Measurements from ENCODE around the gene MVD.
"Not testable (repeated sequence)": the region's sequence is repeated elsewhere in the genome, so short reads cannot be mapped to it uniquely, and the experiment has no call there.

MVD gene

GRCh38 chr16:88673716-88674379 lies 11.0 kb upstream of the MVD start:
- no peak overlapping the region for H2AFZ ChIP-seq
- no peaks in the 10 kb centered on the region for H3K36me3 ChIP-seq (ENCODE audit: control insufficient read depth, insufficient read depth, low read length)
- no peak overlapping the region for H3K9ac ChIP-seq
- H3K4me2 ChIP-seq (ENCODE audit: low read length): no peak overlapping the region
- TF ChIP-seq CTCF (IDR thresholded peaks at IDR 0.05): no peak
- no peak overlapping the region for H3K27ac ChIP-seq
- H3K27me3 ChIP-seq (ENCODE audit: control insufficient read depth, insufficient read depth, low read length): no peaks in the 10 kb centered on the region
- H3K79me2 ChIP-seq: no peaks in the 10 kb centered on the region
- no peaks in the 10 kb centered on the region for H3K4me1 ChIP-seq
- no peaks in the 10 kb centered on the region for H3K9me3 ChIP-seq (ENCODE audit: control insufficient read depth, low read length)
- no peak overlapping the region for H3K4me3 ChIP-seq (ENCODE audit: low read depth, low read length)

DNA sequence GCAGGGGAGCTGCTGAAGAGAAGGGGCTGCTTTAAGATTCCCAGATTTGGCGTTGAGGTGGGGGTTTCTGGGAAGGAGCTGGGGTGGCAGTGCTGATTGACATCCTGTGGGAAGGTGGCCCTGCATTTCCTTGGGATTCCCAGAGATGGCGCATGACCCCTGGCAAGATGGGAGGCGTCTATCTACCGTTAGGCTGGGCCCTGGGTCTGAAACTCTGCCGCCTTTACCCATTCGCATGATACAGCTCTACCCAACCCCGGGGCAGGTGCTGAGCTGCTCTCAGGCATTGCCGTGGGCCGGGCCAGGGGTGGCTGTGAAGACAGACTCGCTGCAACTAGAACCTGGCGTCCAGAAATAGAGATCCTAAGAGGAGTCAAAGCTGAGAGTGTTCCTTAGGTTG lies 9.9 kb upstream of the MVD start:
- Histone ChIP-seq H3K27ac (no peak overlapping the region), H3K9ac (no peak overlapping the region), H3K9me3 (ENCODE audit: control insufficient read depth, low read length) (no peaks in the 10 kb centered on the region), H3K4me2 (ENCODE audit: low read length) (no peak overlapping the region), H3K27me3 (ENCODE audit: control insufficient read depth, insufficient read depth, low read length) (no peaks in the 10 kb centered on the region), H3K79me2 (no peaks in the 10 kb centered on the region), H3K36me3 (ENCODE audit: control insufficient read depth, insufficient read depth, low read length) (no peaks in the 10 kb centered on the region), H3K4me3 (ENCODE audit: low read depth, low read length) (no peak overlapping the region), H2AFZ (no peak overlapping the region), H3K4me1 (no peaks in the 10 kb centered on the region)
- no peak for TF ChIP-seq CTCF (IDR thresholded peaks at IDR 0.05)

- H3K4me1 ChIP-seq: no peaks in the 10 kb centered on the region
- TF ChIP-seq CTCF (IDR thresholded peaks at IDR 0.05): no peak
- no peak overlapping the region for H3K4me3 ChIP-seq (ENCODE audit: low read depth, low read length)
- H3K9me3 ChIP-seq (ENCODE audit: control insufficient read depth, low read length): no peaks in the 10 kb centered on the region
- no peaks in the 10 kb centered on the region for H3K27me3 ChIP-seq (ENCODE audit: control insufficient read depth, insufficient read depth, low read length)
- no peak overlapping the region for H3K4me2 ChIP-seq (ENCODE audit: low read length)
- no peak overlapping the region for H3K9ac ChIP-seq
- no peak overlapping the region for H3K27ac ChIP-seq
- no peaks in the 10 kb centered on the region for H3K36me3 ChIP-seq (ENCODE audit: control insufficient read depth, insufficient read depth, low read length)
- H3K79me2 ChIP-seq: no peaks in the 10 kb centered on the region
- no peak overlapping the region for H2AFZ ChIP-seq
These were observed 8.9 kb upstream of the MVD start for GRCh38 chr16:88671806-88672205.

- no peak for TF ChIP-seq CTCF (IDR thresholded peaks at IDR 0.05)
- Histone ChIP-seq H3K4me3 (ENCODE audit: low read depth, low read length) (no peak overlapping the region), H2AFZ (no peak overlapping the region), H3K27ac (no peak overlapping the region), H3K36me3 (ENCODE audit: control insufficient read depth, insufficient read depth, low read length) (no peaks in the 10 kb centered on the region), H3K4me1 (no peaks in the 10 kb centered on the region), H3K4me2 (ENCODE audit: low read length) (no peak overlapping the region), H3K79me2 (no peaks in the 10 kb centered on the region), H3K9ac (no peak overlapping the region), H3K27me3 (ENCODE audit: control insufficient read depth, insufficient read depth, low read length) (no peaks in the 10 kb centered on the region), H3K9me3 (ENCODE audit: control insufficient read depth, low read length) (no peaks in the 10 kb centered on the region)
These were observed 7.1 kb upstream of the MVD start for GRCh38 chr16:88669980-88670379.

DNA sequence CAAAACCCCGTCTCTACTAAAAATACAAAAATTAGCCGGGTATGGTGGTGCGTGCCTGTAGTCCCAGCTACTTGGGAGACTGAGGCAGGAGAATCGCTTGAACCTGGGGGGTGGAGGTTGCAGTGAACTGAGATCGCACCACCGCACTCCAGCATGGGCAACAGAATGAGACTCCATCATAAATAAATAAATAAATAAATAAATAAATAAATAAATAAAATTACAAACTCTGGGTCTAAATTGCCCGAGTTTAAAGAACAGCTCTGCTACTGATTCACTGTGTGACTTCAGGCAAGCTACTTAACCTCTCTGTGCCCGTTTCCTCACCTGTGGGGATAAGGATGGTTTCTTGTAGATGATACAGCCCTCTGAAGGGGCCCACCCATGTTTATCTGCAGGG lies 6.6 kb upstream of the MVD start:
- not testable (repeated sequence) for H3K79me2 ChIP-seq

More for the DNA sequence above, 6.6 kb upstream of the MVD start:
- not testable (repeated sequence) for H2AFZ ChIP-seq; H3K36me3 ChIP-seq (ENCODE audit: control insufficient read depth, insufficient read depth, low read length); H3K4me1 ChIP-seq; H3K27me3 ChIP-seq (ENCODE audit: control insufficient read depth, insufficient read depth, low read length); H3K27ac ChIP-seq; H3K9ac ChIP-seq; H3K4me3 ChIP-seq (ENCODE audit: low read depth, low read length); H3K9me3 ChIP-seq (ENCODE audit: control insufficient read depth, low read length); H3K4me2 ChIP-seq (ENCODE audit: low read length)
